SJSA1 (cell line): Measurements from ENCODE around the gene CYB5B. TPM values are rescaled to one million over a fixed set of nuclear protein-coding genes. Genes with fewer than 3 reads are reported as not detected.
A peak's percentile ranks its signal among the peaks of the same experiment; 100 is the strongest.

Experiments
- DNase-seq, 2 experiments: peaks; one replicate each; pipeline ENCODE4 v3.0.0-alpha.2; 2015 to 2020; ENCODE audit warnings: low spot score in 2 of 2, low read depth in 1 of 2
- H3K27ac ChIP-seq: fragments of 250-450 bp; sonication (Bioruptor Pico); 2 replicates; pipeline ENCODE4 v1.5.1; 2020; ENCODE audit warnings: mild to moderate bottlenecking, moderate library complexity
- H3K27me3 ChIP-seq: fragments of 250-450 bp; sonication (Bioruptor Pico); replicated peaks from 2 replicates; pipeline ENCODE4 v1.5.1; 2020; ENCODE audit warnings: mild to moderate bottlenecking, moderate library complexity
- H3K36me3 ChIP-seq: fragments of 250-450 bp; sonication (Bioruptor Pico); 2 replicates; pipeline ENCODE4 v1.5.1; 2020; ENCODE audit warnings: mild to moderate bottlenecking
- H3K4me1 ChIP-seq: fragments of 250-450 bp; sonication (Bioruptor Pico); replicated peaks from 2 replicates; pipeline ENCODE4 v1.6.1; 2021; ENCODE audit warnings: mild to moderate bottlenecking
- H3K4me3 ChIP-seq: fragments of 250-450 bp; sonication (Bioruptor Pico); 2 replicates; pipeline ENCODE4 v1.5.1; 2020; ENCODE audit warnings: mild to moderate bottlenecking
- H3K9me3 ChIP-seq: fragments of 250-450 bp; sonication (Bioruptor Pico); replicated peaks from 2 replicates; pipeline ENCODE4 v1.5.1; 2020; ENCODE audit warnings: mild to moderate bottlenecking
- total RNA-seq: library from RNA; depleted of rRNA; stranded (reverse); fragments of >200 nt; shearing (Covaris generic); gene quantifications from 2 replicates; pipeline ENCODE4 v1.2.3, GENCODE V29; 2014; rRNA removed

CYB5B gene
- total RNA-seq, 1 experiment from 2014 or later, result 102 TPM

DNA sequence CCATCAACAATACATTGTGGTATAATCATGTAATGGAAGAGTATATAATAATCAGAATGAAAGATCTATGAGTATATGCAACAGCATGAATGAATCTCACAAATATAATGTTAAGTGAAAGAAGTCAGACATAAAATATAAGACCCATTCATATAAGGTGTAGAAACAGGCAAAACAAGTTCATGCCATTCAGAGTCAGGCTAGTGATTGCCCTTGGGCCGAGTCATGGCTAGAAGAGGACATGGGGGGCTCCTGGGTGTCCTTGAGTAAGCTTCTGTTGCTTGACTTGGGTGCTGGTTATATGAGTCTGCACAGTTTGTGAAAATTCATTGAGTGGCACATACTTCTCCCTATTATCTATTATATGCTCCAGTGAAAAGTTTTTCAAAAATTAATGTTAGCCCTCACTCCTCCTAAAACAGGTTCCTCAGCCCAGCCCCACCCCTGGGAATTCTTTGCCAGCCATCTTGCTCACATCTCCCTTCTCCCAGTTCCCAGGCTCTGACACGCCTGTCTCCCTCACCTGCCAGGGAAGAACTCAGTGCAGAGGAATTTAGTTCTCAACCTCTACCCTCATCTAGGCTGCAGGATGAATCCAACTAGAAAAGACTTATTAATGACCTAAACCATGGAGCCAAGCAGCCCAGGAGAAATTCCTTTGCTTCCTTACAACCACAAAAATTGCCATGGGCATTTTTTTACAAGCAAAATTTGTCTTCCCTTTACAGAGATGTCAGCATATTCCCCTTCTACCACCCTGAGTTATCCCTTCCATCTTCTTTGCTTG, 89.0 kb downstream of the CYB5B start:
- Histone ChIP-seq H3K9me3 (no peaks in the 10 kb centered on the region), H3K4me3 (no peak overlapping the region), H3K36me3 (no peaks in the 10 kb centered on the region), H3K4me1 (peaks cover 26% of the 10 kb centered on the region), H3K27me3 (no peaks in the 10 kb centered on the region), H3K27ac (no peak overlapping the region)
- DNase-seq, result peak in 1 of 2 experiments; percentile 47

DNA sequence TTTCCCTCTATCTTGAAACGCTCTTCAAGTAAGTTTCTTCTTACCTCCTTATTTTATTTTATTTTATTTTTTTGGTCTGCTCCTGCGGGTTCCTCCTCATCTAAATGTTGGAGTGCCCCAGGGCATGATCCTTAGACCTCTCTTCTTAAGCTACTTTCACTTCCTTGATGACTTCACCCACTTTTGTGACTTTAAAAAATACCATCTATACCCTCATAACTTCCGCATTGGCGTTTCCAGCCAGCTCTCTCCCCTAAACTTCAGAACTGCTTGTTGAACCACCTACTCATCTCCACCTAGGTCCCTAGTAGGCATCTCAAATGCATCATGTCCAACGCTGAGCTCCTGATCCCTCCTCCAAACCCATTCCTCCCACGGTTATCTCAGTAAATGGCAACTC, 89.9 kb downstream of the CYB5B start:
- H3K36me3 ChIP-seq, result no peaks in the 10 kb centered on the region
- no peak for DNase-seq

More for the DNA sequence above, 89.9 kb downstream of the CYB5B start:
- Histone ChIP-seq H3K4me3 (no peak overlapping the region), H3K27ac (no peak overlapping the region), H3K4me1 (peaks cover 26% of the 10 kb centered on the region), H3K9me3 (no peaks in the 10 kb centered on the region), H3K27me3 (no peaks in the 10 kb centered on the region)

Other genes with a start within 250 kb of the CYB5B start
- 17.3 and 43.6 TPM in 2 replicates for gene SNTB2, start 237.5 kb upstream of the CYB5B start, total RNA-seq
- gene VPS4A, start 113.3 kb upstream of the CYB5B start, total RNA-seq, result 27.9 and 42.3 TPM in 2 replicates
- gene PDF, start 94.0 kb upstream of the CYB5B start, total RNA-seq, result 17.8 and 33.0 TPM in 2 replicates
- gene COG8, start 85.1 kb upstream of the CYB5B start, total RNA-seq, result 33.5 and 34.9 TPM in 2 replicates
- 26.8 and 31.0 TPM in 2 replicates for gene NIP7, start 84.8 kb upstream of the CYB5B start, total RNA-seq
- 0.21 TPM in 1 of 2 replicates, not detected in the other for gene TMED6, start 72.8 kb upstream of the CYB5B start, total RNA-seq
- gene TERF2, start 38.6 kb upstream of the CYB5B start, total RNA-seq, result 7.5 and 7.7 TPM in 2 replicates
- 8.3 and 9.0 TPM in 2 replicates for gene NFAT5, start 141.3 kb downstream of the CYB5B start, total RNA-seq